HFFc6 (cell line): Measurements from ENCODE around the gene BHLHE41. TPM values are rescaled to one million over a fixed set of nuclear protein-coding genes. Genes with fewer than 3 reads are reported as not detected.

Source experiments
- DNase-seq: peaks from one replicate; pipeline ENCODE4 v3.0.0-alpha.2; 2018
- H3K27ac Mint-ChIP-seq: 2 replicates; pipeline ENCODE4 v1.8.0; 2020; ENCODE audit warnings: mild to moderate bottlenecking, mixed read lengths
- H3K27me3 Mint-ChIP-seq: 2 replicates; pipeline ENCODE4 v1.8.0; 2021; ENCODE audit warnings: mild to moderate bottlenecking, moderate library complexity, mixed read lengths; ENCODE audit not compliant: insufficient read depth
- H3K36me3 Mint-ChIP-seq: 2 replicates; pipeline ENCODE4 v1.8.0; 2021; ENCODE audit warnings: low read depth, mixed read lengths
- H3K4me1 Mint-ChIP-seq: 2 replicates; pipeline ENCODE4 v1.8.0; 2020; ENCODE audit warnings: low read depth, mixed read lengths
- H3K4me3 Mint-ChIP-seq: 2 replicates; pipeline ENCODE4 v1.8.0; 2020; ENCODE audit warnings: mild to moderate bottlenecking, moderate library complexity, mixed read lengths
- H3K9me3 Mint-ChIP-seq: 2 replicates; pipeline ENCODE4 v1.8.0; 2020; ENCODE audit warnings: mild to moderate bottlenecking, mixed read lengths
- total RNA-seq, 6 experiments: library from RNA; stranded (reverse); fragmentation: NEBNext Ultra II Directional; extraction: Animal tissue kit (Norgen Biotek cat#: 25700); gene quantifications; 2 replicates in 1 of 6; 3 replicates in 5 of 6; pipeline ENCODE4 v1.2.3, GENCODE V29; 2021
- TF ChIP-seq, protein P1 (sequence below): fragments of 200-600 bp; sonication (generic); IDR thresholded peaks from 2 replicates; pipeline ENCODE4 v1.5.0; 2021; ENCODE audit warnings: antibody characterized with exemption, mild to moderate bottlenecking

The BHLHE41 gene
- total RNA-seq, 6 experiments from 2014 or later: 12.3 to 17.6 (median 13.8) TPM

DNA sequence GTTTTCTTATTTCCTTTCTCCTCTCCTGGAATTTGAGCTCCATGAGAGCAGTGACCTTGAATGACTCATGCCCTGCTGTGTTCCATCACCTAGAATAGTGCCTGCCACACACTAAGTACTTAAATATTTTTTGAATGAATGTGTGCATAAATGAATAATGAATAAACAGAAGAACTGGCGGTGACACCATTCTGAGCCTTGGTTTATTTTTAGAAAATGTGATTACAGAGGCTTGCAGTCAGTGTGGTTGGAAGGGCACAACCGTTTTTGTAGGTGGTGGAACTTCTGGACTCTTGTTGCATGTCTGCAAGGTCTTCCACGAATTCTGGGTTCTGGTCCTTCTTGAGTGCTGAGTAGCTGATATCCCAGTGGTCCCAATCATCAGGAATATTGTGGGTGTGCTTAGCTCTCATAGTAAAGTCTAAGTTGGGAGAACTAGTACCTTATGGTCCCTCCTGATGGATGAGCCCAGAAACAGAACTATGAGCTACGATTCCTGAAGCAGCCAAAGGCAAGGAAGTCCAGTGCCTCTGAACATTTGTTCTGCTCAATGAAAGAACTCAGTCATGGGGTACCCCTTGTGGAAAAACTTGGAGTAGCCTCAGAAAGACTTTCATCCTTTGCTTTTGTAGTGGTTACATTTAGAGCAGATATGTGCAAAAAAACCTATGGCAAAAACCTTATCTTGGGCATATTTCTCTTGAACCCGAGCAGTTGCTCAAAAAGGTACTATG is 28.8 kb upstream of the BHLHE41 start:
- Mint-ChIP-seq H3K4me1 (peaks cover 60% of the 10 kb centered on the region), H3K9me3 (no peaks in the 10 kb centered on the region), H3K27ac (peak overlapping the region; percentile 94), H3K4me3 (peak overlapping the region; percentile 77), H3K27me3 (no peaks in the 10 kb centered on the region; the same call in 1 of the 2 replicates), H3K36me3 (no peaks in the 10 kb centered on the region)
- TF ChIP-seq, protein P1, sequence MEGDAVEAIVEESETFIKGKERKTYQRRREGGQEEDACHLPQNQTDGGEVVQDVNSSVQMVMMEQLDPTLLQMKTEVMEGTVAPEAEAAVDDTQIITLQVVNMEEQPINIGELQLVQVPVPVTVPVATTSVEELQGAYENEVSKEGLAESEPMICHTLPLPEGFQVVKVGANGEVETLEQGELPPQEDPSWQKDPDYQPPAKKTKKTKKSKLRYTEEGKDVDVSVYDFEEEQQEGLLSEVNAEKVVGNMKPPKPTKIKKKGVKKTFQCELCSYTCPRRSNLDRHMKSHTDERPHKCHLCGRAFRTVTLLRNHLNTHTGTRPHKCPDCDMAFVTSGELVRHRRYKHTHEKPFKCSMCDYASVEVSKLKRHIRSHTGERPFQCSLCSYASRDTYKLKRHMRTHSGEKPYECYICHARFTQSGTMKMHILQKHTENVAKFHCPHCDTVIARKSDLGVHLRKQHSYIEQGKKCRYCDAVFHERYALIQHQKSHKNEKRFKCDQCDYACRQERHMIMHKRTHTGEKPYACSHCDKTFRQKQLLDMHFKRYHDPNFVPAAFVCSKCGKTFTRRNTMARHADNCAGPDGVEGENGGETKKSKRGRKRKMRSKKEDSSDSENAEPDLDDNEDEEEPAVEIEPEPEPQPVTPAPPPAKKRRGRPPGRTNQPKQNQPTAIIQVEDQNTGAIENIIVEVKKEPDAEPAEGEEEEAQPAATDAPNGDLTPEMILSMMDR: peak; percentile 76
- DNase-seq: peak; percentile 97

DNA sequence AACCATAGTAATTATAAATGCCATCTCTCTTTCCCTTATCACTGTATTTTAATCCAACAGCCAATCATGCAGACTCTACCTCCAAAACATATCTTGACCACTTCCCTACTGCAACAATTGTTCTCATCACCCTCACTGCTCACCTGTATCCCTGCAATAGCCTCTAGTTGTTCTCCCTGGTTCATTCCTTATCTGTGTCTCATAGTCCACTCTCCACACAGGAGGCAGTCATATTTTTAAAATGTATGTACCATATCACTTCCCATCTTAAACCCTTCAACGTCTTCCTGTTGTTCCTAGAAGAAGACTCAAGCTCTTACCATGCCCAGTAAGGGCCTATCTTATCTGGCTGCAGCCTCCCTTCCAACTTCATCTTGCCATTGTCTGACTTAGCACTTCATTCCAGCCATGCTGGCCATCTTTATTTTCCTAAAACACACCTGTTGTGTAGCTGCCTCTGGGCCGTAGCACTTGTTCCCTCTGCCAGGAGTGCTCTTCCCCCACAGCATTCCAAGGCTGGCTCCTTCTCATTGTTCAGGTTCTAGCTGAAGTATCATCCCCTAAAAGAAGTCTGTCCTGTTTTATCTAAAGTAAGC is 27.8 kb upstream of the BHLHE41 start:
- no peak for DNase-seq
- no peaks in the 10 kb centered on the region for H3K36me3 Mint-ChIP-seq
- TF ChIP-seq, protein P1: no peak
- H3K9me3 Mint-ChIP-seq: no peaks in the 10 kb centered on the region
- no peaks in the 10 kb centered on the region; the same call in 1 of the 2 replicates for H3K27me3 Mint-ChIP-seq
- peak overlapping the region; percentile 4 for H3K4me3 Mint-ChIP-seq
- H3K4me1 Mint-ChIP-seq: peaks cover 60% of the 10 kb centered on the region
- H3K27ac Mint-ChIP-seq: peak overlapping the region; percentile 94

DNA sequence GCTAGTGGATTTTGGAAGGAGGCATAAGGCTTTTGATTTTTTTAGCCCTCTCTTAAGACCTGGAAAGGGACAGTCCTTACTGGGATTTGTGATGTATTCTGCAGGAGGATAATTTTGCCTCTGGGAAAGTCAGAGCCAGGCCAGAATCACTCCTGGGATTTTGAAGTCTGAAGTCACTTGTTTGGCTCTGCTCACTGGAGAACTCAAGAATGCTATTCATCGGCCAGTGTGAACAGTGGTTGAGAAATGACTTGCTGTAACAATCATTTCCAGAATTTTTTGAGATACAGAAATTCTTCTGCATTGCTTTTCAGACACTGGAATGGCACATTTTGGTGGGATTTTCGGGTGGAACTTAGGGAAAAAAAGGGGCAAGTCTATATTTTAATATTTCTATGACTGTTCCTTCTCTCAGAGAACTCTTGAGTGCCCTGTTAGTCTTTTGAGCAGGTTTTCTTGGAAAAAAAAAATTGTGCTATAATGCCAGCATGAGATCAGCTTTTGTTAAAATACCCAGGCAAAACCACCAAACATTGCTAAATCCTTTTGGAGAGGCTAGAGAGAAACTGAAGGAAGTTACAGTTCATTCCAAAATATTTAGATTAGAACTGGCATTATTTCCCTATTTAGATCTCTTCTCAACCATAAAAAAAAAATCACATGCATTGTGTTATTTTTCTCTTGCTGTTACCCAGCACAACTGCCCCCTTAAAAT is 26.1 kb upstream of the BHLHE41 start:
- peak; percentile 55 for DNase-seq
- TF ChIP-seq, protein P1: no peak
- H3K36me3 Mint-ChIP-seq: no peaks in the 10 kb centered on the region
- no peak overlapping the region for H3K4me3 Mint-ChIP-seq
- H3K27ac Mint-ChIP-seq: peak overlapping the region; percentile 74
- peaks cover 60% of the 10 kb centered on the region for H3K4me1 Mint-ChIP-seq
- no peaks in the 10 kb centered on the region for H3K9me3 Mint-ChIP-seq
- no peaks in the 10 kb centered on the region; the same call in 1 of the 2 replicates for H3K27me3 Mint-ChIP-seq

DNA sequence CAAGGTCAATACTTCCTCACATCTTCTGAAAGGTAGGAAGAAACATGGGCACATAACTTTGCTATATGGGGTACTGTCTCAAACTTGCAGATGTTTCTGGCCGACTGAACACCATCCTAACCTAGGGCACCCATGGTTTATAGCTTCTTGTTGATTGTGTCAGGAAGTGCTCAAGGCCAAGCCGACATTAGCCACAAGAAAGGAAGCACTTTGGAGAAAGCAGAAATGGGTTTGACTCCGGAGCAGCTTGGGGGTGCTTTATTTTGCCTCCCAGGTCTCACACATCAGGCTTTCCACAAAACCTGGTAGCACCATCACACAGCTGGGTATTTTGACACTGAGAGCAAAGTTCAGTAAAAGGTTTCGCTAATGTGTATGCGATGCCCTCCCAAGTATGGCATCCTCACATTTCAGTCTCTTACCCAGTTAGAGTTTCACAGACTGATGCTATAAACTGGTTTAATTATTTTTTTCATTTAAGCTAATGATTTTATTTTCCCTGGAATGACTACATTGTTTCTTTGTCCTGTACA is 25.2 kb upstream of the BHLHE41 start:
- H3K36me3 Mint-ChIP-seq: no peaks in the 10 kb centered on the region
- TF ChIP-seq, protein P1: no peak
- no peaks in the 10 kb centered on the region for H3K9me3 Mint-ChIP-seq
- peaks cover 53% of the 10 kb centered on the region for H3K4me1 Mint-ChIP-seq
- H3K27ac Mint-ChIP-seq: peak overlapping the region; percentile 74; the same call in 1 of the 2 replicates
- no peak for DNase-seq
- H3K27me3 Mint-ChIP-seq: no peaks in the 10 kb centered on the region; the same call in 1 of the 2 replicates
- H3K4me3 Mint-ChIP-seq: no peak overlapping the region

DNA sequence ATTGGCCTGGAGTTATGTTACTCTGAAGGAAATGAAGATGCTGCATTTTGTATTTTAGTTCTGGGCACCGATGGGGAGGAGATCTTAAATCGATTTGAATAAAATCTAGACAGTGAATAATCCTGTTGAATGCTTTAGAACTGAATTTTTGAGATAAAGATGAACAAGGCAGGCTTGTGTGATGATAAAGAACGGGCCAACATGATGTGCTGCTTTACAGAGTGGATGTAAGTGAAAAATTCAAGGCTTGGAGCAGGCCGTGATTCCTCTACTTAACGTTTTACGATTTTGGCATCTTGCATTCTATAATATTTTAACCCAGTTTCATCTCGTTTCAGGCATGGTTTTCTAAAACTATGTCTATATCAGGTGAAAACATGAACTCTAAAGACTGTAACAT is 23.5 kb upstream of the BHLHE41 start:
- TF ChIP-seq, protein P1: no peak
- Mint-ChIP-seq H3K27me3 (no peaks in the 10 kb centered on the region), H3K36me3 (no peaks in the 10 kb centered on the region), H3K4me3 (no peak overlapping the region), H3K27ac (no peak overlapping the region), H3K4me1 (peaks cover 35% of the 10 kb centered on the region), H3K9me3 (no peaks in the 10 kb centered on the region)
- DNase-seq: no peak
